IMR-90 (cell line): ENCODE data around the gene APOL3.
"Not testable (repeated sequence)": the region's sequence is repeated elsewhere in the genome, so short reads cannot be mapped to it uniquely, and the experiment has no call there.

ENCODE experiments used
- BHLHE40 ChIP-seq: fragments of 150-350 bp; IDR thresholded peaks from 2 replicates; pipeline ENCODE4 v1.6.1; 2016; ENCODE audit warnings: mild to moderate bottlenecking, low read depth, low read length
- CEBPB ChIP-seq: IDR thresholded peaks from 2 replicates; pipeline ENCODE4 v1.6.1; 2012; ENCODE audit warnings: low read depth, low read length, improper control_type of control experiment
- CHD1 ChIP-seq: IDR thresholded peaks from 2 replicates; pipeline ENCODE4 v1.6.1; 2012; ENCODE audit warnings: low read depth, low read length, improper control_type of control experiment
- FOS ChIP-seq: fragments of 150-350 bp; IDR thresholded peaks from 2 replicates; pipeline ENCODE4 v1.6.1; 2016; ENCODE audit warnings: low read depth, low read length
- MAFK ChIP-seq: IDR thresholded peaks from 2 replicates; pipeline ENCODE4 v1.6.1; 2012; ENCODE audit warnings: low read depth, low read length, improper control_type of control experiment
- MAZ ChIP-seq: IDR thresholded peaks from 2 replicates; pipeline ENCODE4 v1.6.1; 2012; ENCODE audit warnings: low read depth, mild to moderate bottlenecking, low read length, improper control_type of control experiment, moderate library complexity, borderline replicate concordance
- POLR2A ChIP-seq: IDR thresholded peaks from 2 replicates; pipeline ENCODE4 v1.6.1; 2012; ENCODE audit warnings: mild to moderate bottlenecking, low read depth, low read length
- RAD21 ChIP-seq: IDR thresholded peaks from 2 replicates; pipeline ENCODE4 v1.6.1; 2012; ENCODE audit warnings: low read length, improper control_type of control experiment
- RFX5 ChIP-seq: IDR thresholded peaks from 2 replicates; pipeline ENCODE4 v1.8.0; 2012; ENCODE audit warnings: low read depth, mild to moderate bottlenecking, low read length, moderate library complexity
- TF ChIP-seq, protein P1 (sequence below): conservative IDR thresholded peaks from 2 replicates; pipeline ENCODE4 v1.5.1; 2012; ENCODE audit warnings: mild to moderate bottlenecking, low read depth, low read length, improper control_type of control experiment
- TF ChIP-seq, protein P2 (sequence below): fragments of 150-350 bp; IDR thresholded peaks from 2 replicates; pipeline ENCODE4 v1.6.1; 2017; ENCODE audit warnings: mild to moderate bottlenecking, antibody characterized with exemption, low read length, low read depth
- TF ChIP-seq, protein P3 (sequence below): fragments of 150-350 bp; IDR thresholded peaks from 2 replicates; pipeline ENCODE4 v1.6.1; 2016; ENCODE audit warnings: low read depth, mild to moderate bottlenecking, low read length, moderate library complexity, borderline replicate concordance

DNA sequence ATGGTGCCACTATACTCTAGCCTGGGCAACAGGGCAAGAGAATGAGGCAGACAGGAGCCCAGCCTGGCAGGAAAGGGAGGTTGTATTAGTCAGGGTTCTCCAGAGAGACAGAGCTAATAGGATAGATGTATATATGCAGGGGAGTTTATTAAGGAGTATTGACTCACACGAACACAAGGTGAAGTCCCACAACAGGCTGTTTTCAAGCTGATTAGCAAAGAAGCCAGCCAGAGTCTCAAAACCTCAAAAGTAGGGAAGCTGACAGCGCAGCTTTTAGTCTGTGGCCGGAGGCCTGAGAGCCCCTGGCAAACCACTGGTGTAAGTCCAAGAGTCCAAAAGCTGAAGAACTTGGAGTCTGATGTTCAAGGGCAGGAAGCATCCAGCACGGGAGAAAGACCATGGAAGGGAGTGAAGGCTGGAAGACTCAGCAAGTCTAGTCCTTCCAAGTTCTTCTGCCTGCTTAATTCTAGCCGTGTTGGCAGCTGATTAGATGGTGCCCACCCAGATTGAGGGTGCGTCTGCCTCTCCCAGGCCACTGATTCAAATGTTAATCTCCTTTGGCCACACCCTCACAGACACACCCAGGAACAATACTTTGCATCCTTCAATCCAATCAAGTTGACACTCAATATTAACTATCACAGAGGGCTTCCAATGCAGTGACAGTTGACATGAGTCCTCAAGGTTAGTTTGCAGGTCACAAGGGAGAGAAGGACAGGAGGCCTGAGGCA is 39.8 kb downstream of the APOL3 start:
- TF ChIP-seq, protein P1, sequence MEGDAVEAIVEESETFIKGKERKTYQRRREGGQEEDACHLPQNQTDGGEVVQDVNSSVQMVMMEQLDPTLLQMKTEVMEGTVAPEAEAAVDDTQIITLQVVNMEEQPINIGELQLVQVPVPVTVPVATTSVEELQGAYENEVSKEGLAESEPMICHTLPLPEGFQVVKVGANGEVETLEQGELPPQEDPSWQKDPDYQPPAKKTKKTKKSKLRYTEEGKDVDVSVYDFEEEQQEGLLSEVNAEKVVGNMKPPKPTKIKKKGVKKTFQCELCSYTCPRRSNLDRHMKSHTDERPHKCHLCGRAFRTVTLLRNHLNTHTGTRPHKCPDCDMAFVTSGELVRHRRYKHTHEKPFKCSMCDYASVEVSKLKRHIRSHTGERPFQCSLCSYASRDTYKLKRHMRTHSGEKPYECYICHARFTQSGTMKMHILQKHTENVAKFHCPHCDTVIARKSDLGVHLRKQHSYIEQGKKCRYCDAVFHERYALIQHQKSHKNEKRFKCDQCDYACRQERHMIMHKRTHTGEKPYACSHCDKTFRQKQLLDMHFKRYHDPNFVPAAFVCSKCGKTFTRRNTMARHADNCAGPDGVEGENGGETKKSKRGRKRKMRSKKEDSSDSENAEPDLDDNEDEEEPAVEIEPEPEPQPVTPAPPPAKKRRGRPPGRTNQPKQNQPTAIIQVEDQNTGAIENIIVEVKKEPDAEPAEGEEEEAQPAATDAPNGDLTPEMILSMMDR = not testable (repeated sequence)
- TF ChIP-seq MAFK, RAD21, POLR2A, CEBPB, RFX5, MAZ, FOS, BHLHE40, CHD1: not testable (repeated sequence)
- TF ChIP-seq, protein P2, sequence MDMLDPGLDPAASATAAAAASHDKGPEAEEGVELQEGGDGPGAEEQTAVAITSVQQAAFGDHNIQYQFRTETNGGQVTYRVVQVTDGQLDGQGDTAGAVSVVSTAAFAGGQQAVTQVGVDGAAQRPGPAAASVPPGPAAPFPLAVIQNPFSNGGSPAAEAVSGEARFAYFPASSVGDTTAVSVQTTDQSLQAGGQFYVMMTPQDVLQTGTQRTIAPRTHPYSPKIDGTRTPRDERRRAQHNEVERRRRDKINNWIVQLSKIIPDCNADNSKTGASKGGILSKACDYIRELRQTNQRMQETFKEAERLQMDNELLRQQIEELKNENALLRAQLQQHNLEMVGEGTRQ = not testable (repeated sequence)
- TF ChIP-seq, protein P3, sequence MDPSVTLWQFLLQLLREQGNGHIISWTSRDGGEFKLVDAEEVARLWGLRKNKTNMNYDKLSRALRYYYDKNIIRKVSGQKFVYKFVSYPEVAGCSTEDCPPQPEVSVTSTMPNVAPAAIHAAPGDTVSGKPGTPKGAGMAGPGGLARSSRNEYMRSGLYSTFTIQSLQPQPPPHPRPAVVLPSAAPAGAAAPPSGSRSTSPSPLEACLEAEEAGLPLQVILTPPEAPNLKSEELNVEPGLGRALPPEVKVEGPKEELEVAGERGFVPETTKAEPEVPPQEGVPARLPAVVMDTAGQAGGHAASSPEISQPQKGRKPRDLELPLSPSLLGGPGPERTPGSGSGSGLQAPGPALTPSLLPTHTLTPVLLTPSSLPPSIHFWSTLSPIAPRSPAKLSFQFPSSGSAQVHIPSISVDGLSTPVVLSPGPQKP = not testable (repeated sequence)
